Left ventricle myocardium superior (tissue), 1 donor: Measurements from ENCODE around the gene GRID1. TPM values are rescaled to one million over a fixed set of nuclear protein-coding genes. Genes with fewer than 3 reads are reported as not detected.

Source experiments
- ATAC-seq: fragments of 200-7000 bp; cut with Tn5 transposase; one replicate; pipeline ENCODE4 v1.9.1; 2020; ENCODE audit warnings: mild to moderate bottlenecking, moderate library complexity
- DNase-seq: peaks from one replicate; pipeline ENCODE4 v3.0.0-alpha.2; 2020
- intact Hi-C: fragments of 100-400 bp; cut with micrococcal nuclease; formaldehyde crosslinking; loops from one replicate; pipeline ENCODE4 v1.11.0; 2022
- microRNA-seq: library from miRNA; unstranded; fragments of <30 nt; microRNA quantifications from one replicate; pipeline ENCODE4 v1.2.0, GENCODE V29; 2020; ENCODE audit warnings: borderline number of aligned reads
- total RNA-seq: library from RNA; stranded (reverse); fragmentation: NEBNext Ultra II Directional; extraction: Animal tissue kit (Norgen Biotek cat#: 25700); gene quantifications from one replicate; pipeline ENCODE4 v1.2.1, GENCODE V29; 2021
- donor health status: DM: no; HTN: yes; CAD: no; lungs with severe emphysema.

The GRID1 gene
- total RNA-seq, 1 donor from 2014 or later: 2.4 TPM

DNA sequence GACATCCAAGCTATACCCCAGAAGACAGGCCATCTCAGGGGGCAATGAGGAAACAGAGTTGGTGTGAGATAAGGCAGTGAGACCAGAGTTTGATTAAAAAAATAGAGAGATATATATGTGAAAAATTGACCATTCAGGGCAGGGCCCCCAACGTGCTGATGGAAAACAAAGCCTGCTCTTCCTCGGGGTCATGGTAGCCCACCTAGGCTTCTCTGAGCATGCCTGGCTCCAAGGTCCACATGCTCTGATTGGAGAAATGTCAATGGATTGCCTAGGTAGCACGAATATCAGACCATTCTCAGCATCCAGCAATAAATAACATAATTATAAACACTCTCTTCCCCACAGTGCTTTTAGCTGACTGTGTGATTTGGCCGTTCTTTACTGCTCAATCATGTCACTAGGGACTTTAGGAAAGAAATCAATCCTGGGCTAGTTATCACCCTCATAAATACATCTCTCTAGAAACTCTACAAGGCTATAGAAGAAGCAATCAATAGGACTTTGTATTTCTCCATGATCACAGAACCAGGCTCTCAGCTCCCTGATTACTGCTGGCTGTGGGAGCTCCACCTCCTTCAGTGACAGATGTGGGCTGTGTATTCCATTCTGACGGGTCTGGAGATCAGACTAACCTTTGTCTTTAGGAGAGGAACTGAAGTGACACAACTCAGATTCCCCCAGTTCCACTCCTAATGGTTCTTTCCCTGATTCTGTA lies 766.4 kb downstream of the GRID1 start:
- intact Hi-C loops: no loop called here
- no peak for ATAC-seq

DNA sequence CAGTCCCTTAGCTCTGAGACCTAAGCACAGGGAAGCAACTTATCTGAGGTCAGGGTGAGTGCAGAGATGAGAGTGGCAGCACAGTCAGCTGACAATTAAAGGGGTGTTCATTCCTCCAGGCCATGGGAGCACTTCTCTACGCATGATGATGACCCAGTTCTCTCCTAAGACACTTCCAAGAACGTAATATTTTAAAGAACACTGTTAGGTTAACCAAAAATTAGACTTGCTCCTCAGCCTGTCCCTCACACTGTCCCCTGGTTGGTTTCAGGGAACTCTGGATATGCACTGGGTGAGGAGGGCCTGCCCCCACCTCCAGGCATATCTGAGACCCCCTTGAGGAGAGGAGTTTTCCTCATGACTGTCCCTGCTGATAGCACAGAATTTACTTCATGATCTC lies 767.5 kb downstream of the GRID1 start:
- no peak for ATAC-seq
- intact Hi-C loops: no loop called here
- DNase-seq: no peak

More for the DNA sequence above, 766.4 kb downstream of the GRID1 start:
- DNase-seq: no peak

DNA sequence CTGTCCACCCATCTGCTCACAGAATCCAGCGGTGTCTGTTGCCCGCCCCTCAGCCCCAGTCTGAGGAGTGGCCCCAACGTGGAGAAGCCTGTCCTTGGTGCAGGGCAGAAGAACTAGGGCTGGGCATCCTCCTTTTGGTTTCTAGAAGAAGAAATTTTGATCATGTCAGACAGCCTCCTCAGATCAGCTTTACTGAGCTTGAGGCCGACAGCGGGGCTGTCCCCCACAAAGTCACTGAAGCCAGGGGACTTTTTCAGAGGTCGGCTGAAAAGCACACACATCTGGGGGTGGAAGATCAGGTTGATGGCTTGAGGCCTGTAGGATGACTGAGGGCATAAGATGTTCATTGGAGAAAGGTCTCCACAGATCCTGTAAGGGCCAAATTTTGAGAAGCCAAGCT lies 767.9 kb downstream of the GRID1 start:
- ATAC-seq (no peak), DNase-seq (no peak)
- intact Hi-C loops: no loop called here

DNA sequence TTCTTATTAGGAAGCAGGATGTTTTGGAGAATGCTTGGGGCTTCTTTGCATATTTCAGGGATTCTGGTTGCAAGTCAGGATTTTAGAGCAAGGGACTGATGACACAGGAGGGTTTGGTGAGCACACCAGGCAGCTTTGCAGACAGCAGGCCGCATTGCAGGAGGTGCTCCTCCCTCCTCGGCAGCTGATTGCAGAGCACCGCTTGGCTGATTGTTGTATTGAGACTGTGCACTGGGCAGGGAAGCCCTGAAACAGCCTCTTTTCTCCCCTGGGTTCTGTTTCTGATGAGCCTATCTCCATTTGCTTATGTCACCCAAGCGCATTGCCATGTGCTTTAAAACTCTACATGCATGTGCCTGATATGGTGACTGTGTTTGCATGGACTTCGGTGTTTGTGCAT lies 769.6 kb downstream of the GRID1 start:
- ATAC-seq (no peak), DNase-seq (no peak)
- intact Hi-C loops: no loop called here

DNA sequence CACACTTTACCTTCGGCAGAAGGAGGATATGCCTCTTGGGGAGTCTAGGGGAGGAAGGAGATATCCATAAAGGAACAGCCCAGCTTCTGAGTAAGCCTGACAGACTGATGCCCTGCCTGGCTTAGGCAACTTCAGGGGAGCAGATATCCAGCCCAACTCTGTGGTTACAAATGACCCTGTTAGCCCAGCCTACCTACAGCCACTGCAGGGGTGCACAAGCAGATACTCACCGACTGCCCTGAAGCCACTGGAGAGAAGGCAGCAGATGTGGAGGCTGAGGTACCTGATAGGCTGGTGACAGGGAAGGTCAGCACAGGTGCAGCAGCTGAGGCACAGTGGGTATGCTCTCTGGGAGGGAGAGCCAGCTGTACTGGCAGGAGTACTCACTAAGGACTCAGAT lies 770.2 kb downstream of the GRID1 start:
- ATAC-seq: no peak
- no peak for DNase-seq
- intact Hi-C loops: no loop called here

DNA sequence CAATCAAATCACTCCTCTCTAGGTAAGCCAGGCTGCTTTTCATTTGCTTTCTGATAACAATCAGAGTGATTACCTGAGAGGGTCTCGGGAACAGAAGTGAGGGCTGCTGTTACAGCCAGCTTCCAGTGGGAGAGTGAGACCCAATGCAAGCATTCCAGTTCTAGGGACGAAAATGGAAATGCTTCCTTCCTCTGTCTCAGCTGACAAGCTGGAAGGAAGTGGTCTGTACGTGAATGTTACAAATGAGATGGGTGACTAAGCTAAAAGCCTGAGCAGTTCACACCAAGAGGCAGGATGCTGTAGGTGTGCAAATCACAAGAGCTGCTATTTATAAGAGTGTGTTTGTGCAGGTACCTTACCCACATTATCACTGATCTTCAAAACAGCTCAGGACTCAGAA lies 772.4 kb downstream of the GRID1 start:
- DNase-seq: no peak
- ATAC-seq: no peak
- intact Hi-C loops: no loop called here

DNA sequence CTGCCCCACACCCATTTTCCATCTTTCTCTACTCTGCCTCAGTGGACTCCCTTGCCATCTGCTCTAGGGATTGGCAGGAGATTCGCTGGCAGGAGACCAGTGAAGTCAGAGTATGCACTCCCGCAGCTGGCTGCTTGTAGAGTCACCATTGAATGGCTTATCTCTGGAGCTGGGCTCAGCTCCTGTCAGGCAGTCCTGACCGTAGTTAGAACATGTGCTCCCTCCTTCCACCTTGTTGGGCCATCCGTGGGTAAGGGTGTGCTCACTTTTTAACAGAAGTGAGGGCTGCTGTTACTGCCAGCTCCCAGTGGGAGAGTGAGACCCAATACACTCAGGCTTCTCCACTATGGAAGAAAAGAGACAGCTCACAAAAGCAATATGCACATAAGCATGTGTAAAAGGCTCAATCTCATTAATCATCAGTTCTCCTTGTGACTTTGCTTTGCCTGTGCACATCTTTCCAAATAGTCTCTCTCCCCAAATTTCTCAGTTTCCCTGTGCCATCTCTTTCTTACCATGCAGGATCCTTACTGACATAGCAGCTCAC lies 773.3 kb downstream of the GRID1 start:
- intact Hi-C loops: no loop called here
- no peak for ATAC-seq
- no peak for DNase-seq

DNA sequence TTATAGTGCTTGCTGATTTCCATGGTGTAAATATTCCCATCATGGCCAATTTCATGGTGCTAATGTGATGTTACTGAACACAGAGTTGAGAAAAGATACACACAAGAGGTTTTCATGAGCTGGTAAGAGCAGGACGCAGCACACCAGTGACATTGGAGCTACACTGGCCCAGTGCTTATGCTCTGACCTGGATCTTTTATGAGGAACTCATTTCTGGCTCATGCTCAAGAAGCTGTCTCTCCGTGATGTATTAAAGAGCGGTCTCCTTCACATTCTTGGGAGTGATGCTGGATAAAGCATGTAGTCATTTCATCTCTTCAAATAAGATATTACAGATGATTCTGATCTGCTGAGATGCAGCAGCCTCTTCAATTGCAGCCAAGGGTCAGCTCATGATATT lies 785.2 kb downstream of the GRID1 start:
- ATAC-seq (peak; percentile 52), DNase-seq (no peak)
- intact Hi-C loops: no loop called here

DNA sequence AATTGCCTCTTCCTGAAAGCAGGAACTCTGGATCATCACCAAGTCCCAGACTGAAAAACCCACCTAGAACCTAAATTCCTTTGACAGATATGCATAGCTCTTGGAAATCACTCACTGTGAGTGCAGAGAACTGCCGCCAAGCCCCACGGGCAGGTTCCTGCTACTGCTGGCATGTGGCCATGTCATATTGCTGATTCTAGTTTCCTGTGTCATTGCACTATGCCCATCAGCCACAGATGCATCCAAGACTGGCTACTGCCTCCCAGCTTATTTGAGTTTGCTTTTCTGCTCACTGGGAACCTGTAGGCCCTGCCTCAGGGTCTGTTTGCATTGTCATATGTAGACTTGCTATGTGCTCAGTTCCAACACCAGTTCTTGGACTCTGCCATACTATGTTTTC lies 786.0 kb downstream of the GRID1 start:
- intact Hi-C loops: no loop called here
- no peak for DNase-seq

DNA sequence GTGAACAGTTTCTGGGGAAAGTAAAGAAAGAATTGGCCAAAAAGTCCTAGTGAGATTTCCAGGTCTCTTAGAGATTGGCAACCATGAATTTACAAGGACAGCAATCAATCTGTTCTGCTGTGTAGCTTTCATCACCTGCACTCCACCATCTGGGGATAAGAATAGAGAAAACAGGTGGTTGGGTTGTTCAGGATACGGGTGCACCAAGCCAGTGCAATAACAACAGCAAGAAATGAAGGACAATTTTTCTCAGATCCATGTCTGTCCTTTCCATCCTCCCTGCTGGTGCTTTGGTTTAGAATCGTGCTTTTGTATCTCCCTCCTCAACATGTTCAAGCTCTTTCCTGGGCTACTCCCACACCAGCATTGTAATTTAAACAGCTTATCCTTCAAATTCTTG lies 787.7 kb downstream of the GRID1 start:
- intact Hi-C loops: no loop called here
- ATAC-seq (no peak), DNase-seq (no peak)

More for the DNA sequence above, 786.0 kb downstream of the GRID1 start:
- no peak for ATAC-seq

DNA sequence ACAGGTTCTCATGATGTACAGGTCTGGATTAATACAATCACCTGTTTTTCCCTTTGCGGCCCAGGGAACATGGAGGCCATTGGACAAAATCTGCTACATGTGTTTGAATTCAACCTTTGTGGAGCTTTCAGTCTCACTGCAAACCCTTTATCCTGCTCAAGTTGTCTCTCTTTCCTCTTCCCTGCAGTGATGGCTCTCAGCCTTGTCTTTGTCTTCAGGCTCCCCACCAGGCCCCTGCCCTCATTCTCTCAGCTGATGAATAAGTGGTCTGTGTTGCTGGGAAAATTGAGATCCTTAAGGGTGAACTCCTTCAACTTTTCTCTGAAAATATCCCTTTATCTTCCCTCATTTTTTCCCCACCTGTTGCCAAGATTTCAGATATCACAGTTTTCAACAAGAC lies 791.2 kb downstream of the GRID1 start:
- DNase-seq (no peak), ATAC-seq (no peak)
- intact Hi-C loops: no loop called here

DNA sequence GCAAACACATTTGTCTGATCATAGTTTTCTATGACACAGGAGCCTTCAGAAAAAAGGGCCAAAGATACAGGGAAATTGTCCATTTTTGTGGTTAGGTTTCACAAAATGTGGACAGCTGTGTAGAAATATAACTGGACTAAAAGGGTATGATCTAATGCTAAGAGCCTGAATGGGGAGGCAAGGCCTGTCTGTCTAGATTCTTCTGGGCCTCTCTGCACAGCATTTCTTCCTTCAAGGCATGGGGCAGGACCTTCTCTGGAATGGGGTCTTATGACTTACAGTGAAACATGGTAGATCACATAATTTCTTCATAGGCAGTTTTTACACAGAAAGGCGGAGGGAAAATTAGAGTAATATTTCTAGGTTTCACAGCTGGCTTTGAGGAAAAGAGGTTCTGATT lies 795.7 kb downstream of the GRID1 start:
- no peak for ATAC-seq
- DNase-seq: no peak
- intact Hi-C loops: no loop called here

DNA sequence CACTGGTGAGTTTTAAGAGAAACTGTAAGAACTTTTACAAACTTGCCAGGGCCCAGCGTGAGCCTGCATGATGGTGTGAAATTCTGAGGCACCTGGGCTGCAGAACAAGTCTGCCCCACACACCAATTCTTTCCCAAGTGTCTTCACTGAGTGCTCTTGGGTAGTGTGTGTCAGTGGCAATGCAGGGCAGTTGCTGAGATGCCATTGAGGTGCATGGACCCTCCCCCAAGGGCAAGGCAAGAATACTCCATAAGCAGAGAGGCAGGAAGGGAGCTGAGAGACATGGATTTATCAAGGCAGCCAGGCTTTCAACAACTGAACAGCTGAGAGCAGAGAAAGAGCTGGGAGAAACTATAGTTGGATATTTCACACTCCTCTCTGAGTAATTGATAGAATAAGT lies 801.2 kb downstream of the GRID1 start:
- intact Hi-C loops: no loop called here
- no peak for ATAC-seq

DNA sequence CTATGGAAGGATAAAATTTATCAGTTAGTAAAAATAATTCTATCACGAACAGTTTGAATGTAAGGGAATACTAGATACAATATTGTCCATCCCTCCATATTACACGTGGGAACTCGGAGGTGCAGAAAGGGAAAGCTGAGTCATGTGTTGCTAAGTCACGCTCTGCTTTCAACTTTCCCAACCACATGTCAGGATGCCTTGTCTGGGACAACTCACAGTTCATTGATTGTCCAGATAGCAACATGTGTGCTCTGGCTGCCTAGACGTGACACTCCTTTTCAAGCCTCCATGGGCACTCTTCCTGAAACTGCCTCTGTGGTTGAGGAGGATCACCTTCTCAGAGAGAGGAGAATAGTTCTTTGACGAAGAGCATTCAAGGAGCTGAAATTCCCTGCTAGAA lies 808.1 kb downstream of the GRID1 start:
- intact Hi-C loops: no loop called here
- DNase-seq (no peak), ATAC-seq (no peak)

More for the DNA sequence above, 801.2 kb downstream of the GRID1 start:
- no peak for DNase-seq

DNA sequence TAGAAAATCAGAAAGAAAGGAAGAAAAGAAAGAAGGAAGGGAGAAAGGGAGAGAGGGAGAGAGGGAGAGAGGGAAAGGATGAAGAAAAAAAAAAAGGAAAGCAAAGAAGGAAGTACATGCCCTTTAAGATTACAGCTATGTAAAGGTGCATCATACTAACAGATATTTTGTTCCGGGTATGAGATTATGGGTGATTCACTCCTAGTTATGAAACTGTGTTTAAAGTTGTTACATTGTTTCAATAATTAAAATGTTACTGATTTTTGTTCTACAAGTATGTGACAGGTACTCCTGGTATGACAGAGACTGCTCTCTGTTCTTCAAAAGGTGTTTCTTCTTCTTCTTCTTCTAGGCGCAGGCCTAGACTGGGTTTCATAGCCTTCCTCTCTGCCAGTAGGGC lies 808.9 kb downstream of the GRID1 start:
- ATAC-seq: no peak
- intact Hi-C loops: no loop called here
- DNase-seq: no peak

DNA sequence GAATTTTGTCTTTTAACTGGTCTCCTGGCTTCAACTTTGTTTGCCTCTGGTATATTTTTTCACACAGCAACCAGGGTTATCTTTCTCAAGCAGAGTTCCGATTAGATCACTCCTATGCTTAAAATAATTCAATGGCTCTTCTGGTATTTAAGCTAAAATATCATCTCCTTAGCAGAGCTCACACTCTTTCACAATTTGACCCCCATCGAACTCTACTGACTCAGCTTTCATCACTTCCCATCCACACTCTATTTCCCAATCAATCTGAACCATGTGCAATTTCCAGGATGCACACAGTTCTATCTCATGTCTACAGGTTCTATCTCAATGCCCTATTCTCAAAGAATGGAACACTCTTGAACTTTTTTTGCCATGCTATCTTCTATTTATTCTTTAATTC lies 809.5 kb downstream of the GRID1 start:
- no peak for ATAC-seq
- DNase-seq: no peak
- intact Hi-C loops: no loop called here

Small RNA genes lying within 50 kb of the gene (microRNA-seq; reads per million reads assigned to microRNA genes)
- 6.9 reads per million for gene MIR346

Other genes with a start within 250 kb of the GRID1 start
- gene WAPL, start 155.0 kb upstream of the GRID1 start, total RNA-seq: 22.2 TPM